D721Med (cell line): ENCODE data around the gene TMEM52.

Experiments used
- DNase-seq: peaks from one replicate; pipeline ENCODE4 v3.0.0; 2011; ENCODE audit warnings: low spot score; ENCODE audit not compliant: insufficient read length
- FAIRE-seq: peaks from 2 replicates; lab custom pipeline; 2011; peaks lifted over from hg19 to GRCh38; lab: Jason Lieb, UNC
- CTCF ChIP-seq: IDR thresholded peaks from 2 replicates; pipeline ENCODE4 v1.5.1; 2012; ENCODE audit warnings: mild to moderate bottlenecking, control low read depth; ENCODE audit not compliant: insufficient read depth; ENCODE audit errors: missing control alignments

Gene TMEM52

GRCh38 chr1:1926346-1926811, 7.3 kb upstream of the TMEM52 start:
- DNase-seq (no peak), FAIRE-seq (no peak)
- no peak for TF ChIP-seq CTCF

- FAIRE-seq (no peak), DNase-seq (no peak)
- no peak for TF ChIP-seq CTCF
These were observed 6.6 kb upstream of the TMEM52 start for GRCh38 chr1:1925437-1926345.

GRCh38 chr1:1924849-1925248, 5.8 kb upstream of the TMEM52 start:
- no peak for FAIRE-seq
- no peak for TF ChIP-seq CTCF
- DNase-seq = no peak

GRCh38 chr1:1924386-1924785, 5.3 kb upstream of the TMEM52 start:
- DNase-seq (no peak), FAIRE-seq (no peak)
- TF ChIP-seq CTCF = no peak

GRCh38 chr1:1922956-1923833, 4.1 kb upstream of the TMEM52 start:
- FAIRE-seq (no peak), DNase-seq (no peak)
- no peak for TF ChIP-seq CTCF

GRCh38 chr1:1922702-1922955, 3.5 kb upstream of the TMEM52 start:
- DNase-seq (no peak), FAIRE-seq (no peak)
- TF ChIP-seq CTCF = no peak
